ENCODE data around the gene LIMA1. TPM values are rescaled to one million over a fixed set of nuclear protein-coding genes. Genes with fewer than 3 reads are reported as not detected.
A peak's percentile ranks its signal among the peaks of the same experiment; 100 is the strongest.

LIMA1 gene
- total RNA-seq, 4 donors from 2014 or later, result 85.0 to 140 (median 116) TPM

DNA sequence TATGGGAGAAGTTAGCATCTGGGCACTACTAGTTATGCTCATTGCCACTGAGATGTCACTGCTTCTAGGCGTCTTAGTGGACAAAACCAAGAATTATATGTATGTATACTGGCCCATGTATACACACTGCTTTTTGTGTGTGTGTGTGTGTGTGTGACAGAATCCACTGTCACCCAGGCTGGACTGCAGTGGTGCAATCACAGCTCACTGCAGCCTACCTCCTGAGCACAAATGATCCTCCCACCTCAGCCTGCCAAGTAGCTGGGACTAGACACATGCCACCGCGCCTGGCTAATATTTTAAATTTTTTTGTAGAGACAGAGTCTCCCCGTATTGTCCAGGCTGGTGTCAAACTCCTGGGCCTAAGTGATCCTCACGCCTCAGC lies 25.2 kb downstream of the LIMA1 start:
- peak overlapping the region; percentile 59 to 87 for H3K27ac ChIP-seq
- no peak overlapping the region for H3K4me3 ChIP-seq
- no peaks in the 10 kb centered on the region for H3K9me3 ChIP-seq
- TF ChIP-seq POLR2A (IDR thresholded peaks at IDR 0.05) (peak in 1 of 2 donors; percentile 16), CTCF (IDR thresholded peaks at IDR 0.05) (no peak)
- H3K27me3 ChIP-seq, result no peaks in the 10 kb centered on the region
- intact Hi-C loops (cut with DNase I; ENCODE audit: low total_unique reads), result no loop called here
- DNase-seq, result no peak
- no peaks in the 10 kb centered on the region for H3K36me3 ChIP-seq
- H3K4me1 ChIP-seq, result no peaks in the 10 kb centered on the region

DNA sequence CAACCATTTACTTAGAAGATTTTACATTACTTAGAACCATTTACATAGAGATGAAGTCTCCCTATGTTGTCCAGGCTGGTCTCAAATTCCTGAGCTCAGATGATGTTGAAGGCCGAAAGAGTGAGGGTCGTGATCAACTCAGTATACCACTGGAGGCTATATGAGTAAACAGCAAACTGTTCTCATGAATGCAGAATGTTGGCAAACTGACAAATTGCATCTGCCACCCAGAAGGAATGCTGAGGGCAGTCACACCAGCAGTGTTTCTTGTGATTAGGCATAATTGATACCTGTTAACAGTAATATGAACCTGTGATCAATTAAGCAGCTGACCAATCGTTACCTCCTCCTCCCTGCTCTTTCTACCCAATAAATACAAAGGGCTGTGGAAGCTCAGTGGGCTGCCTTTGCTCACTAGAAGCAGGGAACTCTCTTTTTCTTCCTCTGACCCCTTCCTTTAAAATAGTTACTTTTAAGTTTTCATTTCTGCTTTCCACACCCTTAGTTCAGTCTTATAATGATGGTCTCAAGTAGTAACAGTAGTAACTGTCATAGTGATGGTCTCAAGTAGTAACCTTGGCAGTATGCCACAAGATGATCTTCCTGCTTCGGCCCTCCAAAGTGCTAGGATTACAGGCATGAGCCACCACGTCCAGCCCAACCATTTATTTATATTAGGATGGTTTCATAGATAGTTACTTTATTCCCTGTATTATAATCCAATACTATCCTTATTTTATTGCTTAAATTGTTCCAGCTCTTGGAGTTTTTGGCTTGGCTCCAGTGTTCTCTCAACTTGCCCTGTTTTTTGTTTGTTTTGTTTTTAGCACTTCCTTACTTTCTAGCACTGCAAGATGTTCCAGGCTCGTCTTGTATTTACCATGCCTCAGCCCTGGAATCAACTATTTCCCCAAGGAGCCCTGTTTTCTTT lies 25.8 kb downstream of the LIMA1 start:
- Histone ChIP-seq H3K36me3 (no peaks in the 10 kb centered on the region), H3K27ac (peak overlapping the region; percentile 59 to 87), H3K9me3 (no peaks in the 10 kb centered on the region), H3K27me3 (no peaks in the 10 kb centered on the region), H3K4me1 (no peaks in the 10 kb centered on the region), H3K4me3 (no peak overlapping the region)
- TF ChIP-seq POLR2A (IDR thresholded peaks at IDR 0.05) (no peak), CTCF (IDR thresholded peaks at IDR 0.05) (no peak)
- intact Hi-C loops (cut with DNase I; ENCODE audit: low total_unique reads), result no loop called here
- peak in 1 of 2 donors; percentile 53 for DNase-seq

DNA sequence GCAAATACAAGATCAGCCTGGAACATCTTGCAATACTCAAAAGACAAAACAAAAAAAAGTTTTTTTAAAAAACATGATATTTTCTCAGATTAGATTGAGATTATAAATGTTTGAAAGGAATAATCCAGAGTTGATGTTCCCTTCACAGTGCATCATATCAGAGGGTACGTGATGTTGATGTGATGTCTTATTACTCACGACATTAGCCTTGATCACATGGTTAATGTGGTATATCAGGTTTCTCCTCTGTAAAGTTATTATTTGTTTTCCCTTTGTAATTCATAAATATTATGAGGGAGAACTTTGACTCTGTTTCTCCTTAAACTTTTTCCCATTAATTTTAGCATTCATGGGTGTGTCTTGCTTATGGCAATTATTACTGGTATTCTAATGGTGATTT lies 26.6 kb downstream of the LIMA1 start:
- H3K27ac ChIP-seq, result peak overlapping the region in 1 of 2 donors; percentile 87

DNA sequence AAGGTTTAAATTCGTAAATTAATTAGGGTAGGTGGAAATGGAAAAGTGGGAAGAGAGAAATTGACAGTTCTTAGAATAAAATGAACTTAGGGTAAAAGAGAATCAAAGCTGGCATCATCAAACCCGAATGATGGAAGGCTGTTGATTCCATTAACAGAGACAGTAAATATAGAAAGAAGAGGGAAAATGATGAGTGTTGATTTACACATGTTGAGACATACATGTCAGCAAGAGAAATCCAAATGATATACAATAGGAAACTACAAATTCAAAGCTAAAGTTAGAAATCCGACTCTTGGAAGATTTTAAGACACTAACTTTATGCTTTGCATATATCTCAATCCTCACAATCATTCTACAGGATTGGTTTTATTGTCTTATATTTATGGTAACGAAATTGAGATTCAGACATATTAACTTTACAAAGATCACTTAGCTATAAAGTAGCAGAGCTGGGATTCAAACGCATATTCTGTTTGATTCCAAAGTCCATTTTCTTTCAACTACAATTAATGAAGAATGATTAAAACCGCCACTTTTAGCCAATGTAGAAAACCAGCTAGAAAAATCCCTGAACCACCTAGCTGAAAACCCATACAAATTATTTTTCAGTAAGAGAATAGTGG lies 30.2 kb downstream of the LIMA1 start:
- no peak overlapping the region for H3K4me3 ChIP-seq
- H3K27ac ChIP-seq, result no peak overlapping the region
- intact Hi-C loops (cut with DNase I; ENCODE audit: low total_unique reads), result no loop called here
- no peaks in the 10 kb centered on the region for H3K36me3 ChIP-seq
- no peaks in the 10 kb centered on the region for H3K9me3 ChIP-seq
- TF ChIP-seq CTCF (IDR thresholded peaks at IDR 0.05) (no peak), POLR2A (IDR thresholded peaks at IDR 0.05) (no peak)
- H3K27me3 ChIP-seq, result no peaks in the 10 kb centered on the region
- no peak for DNase-seq
- H3K4me1 ChIP-seq, result no peaks in the 10 kb centered on the region

More for the DNA sequence above, 26.6 kb downstream of the LIMA1 start:
- DNase-seq, result no peak
- no peaks in the 10 kb centered on the region for H3K36me3 ChIP-seq
- H3K27me3 ChIP-seq, result no peaks in the 10 kb centered on the region
- H3K9me3 ChIP-seq, result no peaks in the 10 kb centered on the region
- no peaks in the 10 kb centered on the region for H3K4me1 ChIP-seq
- TF ChIP-seq POLR2A (IDR thresholded peaks at IDR 0.05) (no peak), CTCF (IDR thresholded peaks at IDR 0.05) (no peak)
- intact Hi-C loops (cut with DNase I; ENCODE audit: low total_unique reads), result no loop called here
- no peak overlapping the region for H3K4me3 ChIP-seq
